ENCODE measurements around the gene ACTR3. TPM values are rescaled to one million over a fixed set of nuclear protein-coding genes. Genes with fewer than 3 reads are reported as not detected.
A peak's percentile ranks its signal among the peaks of the same experiment; 100 is the strongest.
"Not testable (repeated sequence)": the region's sequence is repeated elsewhere in the genome, so short reads cannot be mapped to it uniquely, and the experiment has no call there.

ACTR3 gene
- total and polyA plus RNA-seq, 2 experiments from 2014 or later = 361 to 410 TPM

DNA sequence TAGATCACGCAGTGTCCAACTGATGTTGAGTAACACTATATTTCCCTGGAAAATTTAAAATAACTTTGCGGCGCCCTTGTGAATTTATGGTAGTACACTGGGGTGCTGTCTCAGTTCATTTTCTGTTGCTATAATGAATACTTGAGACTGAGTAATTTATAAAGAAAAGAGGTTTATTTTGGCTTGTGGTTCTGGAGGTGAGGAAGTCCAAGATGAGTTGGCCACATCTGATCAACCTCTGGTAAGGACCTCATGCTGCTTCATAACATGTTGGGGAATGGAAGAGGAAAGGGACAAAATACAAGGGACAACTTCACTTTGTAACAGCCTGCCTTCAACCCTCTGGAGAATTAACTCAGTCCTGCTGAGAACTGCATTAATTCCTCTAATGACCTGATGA, 36.4 kb downstream of the ACTR3 start:
- no peak for TF ChIP-seq EZH2phosphoT487 (IDR thresholded peaks at IDR 0.05; ENCODE audit: insufficient read depth, low read depth)
- no peak for TF ChIP-seq EZH2 (IDR thresholded peaks at IDR 0.05; ENCODE audit: insufficient read depth, poor library complexity, severe bottlenecking)
- peaks cover 53% of the 10 kb centered on the region for H3K36me3 ChIP-seq (ENCODE audit: low read depth)
- WGBS, 2 experiments (ENCODE audit: low coverage in 1 of 2, low lambda C conversion rate in 2 of 2, missing lambda C conversion rate in 2 of 2) = 98 to 100% methylated on average over 3 of the region's 3 CpGs
- no peak overlapping the region for H3K4me2 ChIP-seq (ENCODE audit: unreplicated experiment)
- no peak for DNase-seq
- H2AFZ ChIP-seq = no peak overlapping the region
- no peak overlapping the region for H3K9ac ChIP-seq
- no peaks in the 10 kb centered on the region for H3K27me3 ChIP-seq (replicated peaks; ENCODE audit: insufficient read depth)
- peaks cover 3% of the 10 kb centered on the region; the same call in 1 of the 2 replicates for H3K4me1 ChIP-seq (ENCODE audit: insufficient read depth)
- no peaks in the 10 kb centered on the region for H3K9me2 ChIP-seq (ENCODE audit: insufficient read depth)
- H3K27ac ChIP-seq = no peak overlapping the region
- H3K9me3 ChIP-seq (ENCODE audit: low read depth) = no peaks in the 10 kb centered on the region
- H4K20me1 ChIP-seq (ENCODE audit: insufficient read depth) = peaks cover 16% of the 10 kb centered on the region
- H3K4me3 ChIP-seq = no peak overlapping the region
- in situ Hi-C loops (cut with MboI) = no loop called here
- H3K79me2 ChIP-seq (ENCODE audit: insufficient read depth) = peaks cover 100% of the 10 kb centered on the region
- H3F3A ChIP-seq (ENCODE audit: insufficient read depth) = peaks cover 10% of the 10 kb centered on the region

DNA sequence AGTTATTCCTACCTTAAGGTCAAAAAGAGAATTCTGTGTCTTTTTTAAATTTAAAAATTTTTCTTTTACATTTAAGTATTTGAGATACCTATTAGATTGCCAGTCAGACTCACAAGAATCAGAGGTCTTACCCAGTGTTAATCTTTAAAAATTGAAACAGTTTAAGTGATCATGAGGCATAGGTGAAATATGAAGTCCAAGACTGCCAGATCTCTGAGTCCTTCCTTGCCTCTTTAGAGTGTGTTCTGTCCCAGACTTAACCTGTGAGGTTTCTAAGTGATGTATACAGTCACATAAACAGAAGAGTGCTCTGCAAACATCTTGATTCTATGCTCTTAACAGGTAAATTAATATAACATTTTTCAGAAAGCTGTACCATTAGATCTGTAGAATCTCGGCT, 40.6 kb downstream of the ACTR3 start:
- H3K27ac ChIP-seq = peak overlapping the region; percentile 17; the same call in 1 of the 2 replicates
- H3K27me3 ChIP-seq (replicated peaks; ENCODE audit: insufficient read depth) = no peaks in the 10 kb centered on the region
- peaks cover 78% of the 10 kb centered on the region for H3K36me3 ChIP-seq (ENCODE audit: low read depth)
- no peak for TF ChIP-seq EZH2phosphoT487 (IDR thresholded peaks at IDR 0.05; ENCODE audit: insufficient read depth, low read depth)
- no peak for TF ChIP-seq EZH2 (IDR thresholded peaks at IDR 0.05; ENCODE audit: insufficient read depth, poor library complexity, severe bottlenecking)
- no peak overlapping the region for H2AFZ ChIP-seq
- peak; percentile 36 for DNase-seq
- no peaks in the 10 kb centered on the region for H3K9me2 ChIP-seq (ENCODE audit: insufficient read depth)
- WGBS, 2 experiments (ENCODE audit: low coverage in 1 of 2, low lambda C conversion rate in 2 of 2, missing lambda C conversion rate in 2 of 2) = 94 to 100% methylated on average over 1 of the region's 1 CpG
- peaks cover 6% of the 10 kb centered on the region for H4K20me1 ChIP-seq (ENCODE audit: insufficient read depth)
- no peak overlapping the region for H3K4me3 ChIP-seq
- H3K4me2 ChIP-seq (ENCODE audit: unreplicated experiment) = no peak overlapping the region
- in situ Hi-C loops (cut with MboI) = no loop called here
- H3K4me1 ChIP-seq (ENCODE audit: insufficient read depth) = no peaks in the 10 kb centered on the region
- H3K9me3 ChIP-seq (ENCODE audit: low read depth) = no peaks in the 10 kb centered on the region
- peaks cover 21% of the 10 kb centered on the region for H3F3A ChIP-seq (ENCODE audit: insufficient read depth)
- H3K9ac ChIP-seq = no peak overlapping the region
- H3K79me2 ChIP-seq (ENCODE audit: insufficient read depth) = peaks cover 100% of the 10 kb centered on the region

- H3K4me1 ChIP-seq (ENCODE audit: insufficient read depth) = no peaks in the 10 kb centered on the region
- H3F3A ChIP-seq (ENCODE audit: insufficient read depth) = peaks cover 32% of the 10 kb centered on the region
- peaks cover 75% of the 10 kb centered on the region for H3K36me3 ChIP-seq (ENCODE audit: low read depth)
- in situ Hi-C loops (cut with MboI) = no loop called here
- DNase-seq = no peak
- H3K4me2 ChIP-seq (ENCODE audit: unreplicated experiment) = no peak overlapping the region
- no peak overlapping the region for H3K27ac ChIP-seq
- H4K20me1 ChIP-seq (ENCODE audit: insufficient read depth) = no peaks in the 10 kb centered on the region
- H3K9ac ChIP-seq = no peak overlapping the region
- no peak overlapping the region for H2AFZ ChIP-seq
- TF ChIP-seq EZH2 (IDR thresholded peaks at IDR 0.05; ENCODE audit: insufficient read depth, poor library complexity, severe bottlenecking) = no peak
- TF ChIP-seq EZH2phosphoT487 (IDR thresholded peaks at IDR 0.05; ENCODE audit: insufficient read depth, low read depth) = no peak
- H3K9me3 ChIP-seq (ENCODE audit: low read depth) = no peaks in the 10 kb centered on the region
- H3K4me3 ChIP-seq = no peak overlapping the region
- peaks cover 99% of the 10 kb centered on the region for H3K79me2 ChIP-seq (ENCODE audit: insufficient read depth)
- H3K27me3 ChIP-seq (replicated peaks; ENCODE audit: insufficient read depth) = no peaks in the 10 kb centered on the region
- H3K9me2 ChIP-seq (ENCODE audit: insufficient read depth) = no peaks in the 10 kb centered on the region
Measured at GRCh38 chr2:113937501-113937900, 47.6 kb downstream of the ACTR3 start.

DNA sequence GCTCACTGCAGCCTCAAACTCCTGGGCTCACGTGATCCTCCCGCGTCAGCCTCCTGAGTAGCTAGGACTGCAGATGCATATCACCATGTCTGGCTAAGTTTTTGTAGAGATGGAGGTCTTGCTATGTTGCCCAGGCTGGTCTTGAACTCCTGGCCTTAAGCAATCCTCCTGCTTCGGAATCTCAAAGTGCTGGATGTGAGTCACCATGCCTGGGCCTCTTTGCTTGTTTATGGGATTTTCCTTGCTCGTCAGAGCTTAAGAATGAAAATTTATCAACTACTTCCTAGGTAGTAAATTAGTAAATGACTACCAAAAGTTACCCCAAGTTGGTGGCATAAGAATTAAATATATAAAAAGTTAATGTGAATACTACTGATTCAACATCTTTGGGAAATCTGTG, 51.0 kb downstream of the ACTR3 start:
- WGBS, 2 experiments (ENCODE audit: low coverage in 1 of 2, low lambda C conversion rate in 2 of 2, missing lambda C conversion rate in 2 of 2) = 84 to 86% methylated on average over 5 of the region's 5 CpGs
- Histone ChIP-seq H3K79me2 (ENCODE audit: insufficient read depth) (peaks cover 99% of the 10 kb centered on the region), H3K4me2 (ENCODE audit: unreplicated experiment) (no peak overlapping the region), H3K36me3 (ENCODE audit: low read depth) (peaks cover 78% of the 10 kb centered on the region), H3K27me3 (replicated peaks; ENCODE audit: insufficient read depth) (no peaks in the 10 kb centered on the region), H3F3A (ENCODE audit: insufficient read depth) (peaks cover 39% of the 10 kb centered on the region; the same call in 1 of the 2 replicates), H3K27ac (no peak overlapping the region), H3K4me3 (no peak overlapping the region), H3K4me1 (ENCODE audit: insufficient read depth) (no peaks in the 10 kb centered on the region), H4K20me1 (ENCODE audit: insufficient read depth) (no peaks in the 10 kb centered on the region), H3K9me2 (ENCODE audit: insufficient read depth) (no peaks in the 10 kb centered on the region), H3K9ac (no peak overlapping the region), H3K9me3 (ENCODE audit: low read depth) (no peaks in the 10 kb centered on the region), H2AFZ (no peak overlapping the region)
- in situ Hi-C loops (cut with MboI) = no loop called here
- TF ChIP-seq EZH2phosphoT487 (IDR thresholded peaks at IDR 0.05; ENCODE audit: insufficient read depth, low read depth) (no peak), EZH2 (IDR thresholded peaks at IDR 0.05; ENCODE audit: insufficient read depth, poor library complexity, severe bottlenecking) (no peak)
- DNase-seq = peak; percentile 35

DNA sequence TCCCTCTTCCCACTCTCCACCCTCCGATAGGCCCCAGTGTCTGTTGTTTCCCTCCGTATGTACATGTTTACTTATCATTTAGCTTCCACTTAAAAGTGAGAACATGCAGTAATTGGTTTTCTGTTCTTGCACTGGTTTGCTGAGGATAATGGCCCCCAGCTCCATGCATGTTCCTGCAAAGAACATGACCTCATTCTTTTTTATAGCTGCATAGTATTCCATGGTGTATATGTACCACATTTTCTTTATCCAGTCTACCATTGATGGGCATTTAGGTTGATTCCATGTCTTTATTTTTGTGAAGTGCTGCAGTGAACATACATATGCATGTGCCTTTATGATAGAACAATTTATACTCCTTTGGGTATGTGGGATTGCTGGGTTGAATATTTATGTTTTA, 55.9 kb downstream of the ACTR3 start:
- H2AFZ ChIP-seq; H3K9ac ChIP-seq; H3K4me2 ChIP-seq (ENCODE audit: unreplicated experiment); H3K27me3 ChIP-seq (replicated peaks; ENCODE audit: insufficient read depth); H3K27ac ChIP-seq; DNase-seq; H3K4me1 ChIP-seq (ENCODE audit: insufficient read depth); H4K20me1 ChIP-seq (ENCODE audit: insufficient read depth); in situ Hi-C loops (cut with MboI); H3K9me3 ChIP-seq (ENCODE audit: low read depth); H3K9me2 ChIP-seq (ENCODE audit: insufficient read depth); H3K4me3 ChIP-seq: not testable (repeated sequence)
- Histone ChIP-seq H3F3A (ENCODE audit: insufficient read depth) (peaks cover 52% of the 10 kb centered on the region), H3K36me3 (ENCODE audit: low read depth) (peaks cover 83% of the 10 kb centered on the region), H3K79me2 (ENCODE audit: insufficient read depth) (peaks cover 100% of the 10 kb centered on the region)
- WGBS, 2 experiments (ENCODE audit: low coverage in 1 of 2, low lambda C conversion rate in 2 of 2, missing lambda C conversion rate in 2 of 2) = 94 to 100% methylated on average over 2 of the region's 2 CpGs

- H3K27me3 ChIP-seq (replicated peaks; ENCODE audit: insufficient read depth); H3K4me2 ChIP-seq (ENCODE audit: unreplicated experiment); H3K9me2 ChIP-seq (ENCODE audit: insufficient read depth); H3K9me3 ChIP-seq (ENCODE audit: low read depth); in situ Hi-C loops (cut with MboI); H3K4me3 ChIP-seq; H3K27ac ChIP-seq; DNase-seq; H3K9ac ChIP-seq; H4K20me1 ChIP-seq (ENCODE audit: insufficient read depth); H2AFZ ChIP-seq; H3K4me1 ChIP-seq (ENCODE audit: insufficient read depth): not testable (repeated sequence)
- H3K79me2 ChIP-seq (ENCODE audit: insufficient read depth) = peaks cover 100% of the 10 kb centered on the region
- peaks cover 38% of the 10 kb centered on the region for H3F3A ChIP-seq (ENCODE audit: insufficient read depth)
- peaks cover 82% of the 10 kb centered on the region for H3K36me3 ChIP-seq (ENCODE audit: low read depth)
- WGBS, 2 experiments (ENCODE audit: low coverage in 1 of 2, low lambda C conversion rate in 2 of 2, missing lambda C conversion rate in 2 of 2) = 98 to 99% methylated on average over 3 of the region's 3 CpGs
Measured at GRCh38 chr2:113950906-113951305, 61.0 kb downstream of the ACTR3 start.

Data from GM23248 (cell line).